Stimulated activated naive CD8-positive, alpha-beta T cell treated with anti-CD3 and anti-CD28 coated beads, Interleukin-15, Interleukin-2, amounts not matched to agents 100 U/mL and 50 U/mL, for 24 hours (primary cell): Measurements from ENCODE around the gene EPN2.
"Not testable (repeated sequence)": the region's sequence is repeated elsewhere in the genome, so short reads cannot be mapped to it uniquely, and the experiment has no call there.

Source experiments
- ATAC-seq: fragments of 150-1000 bp; cut with Tn5 transposase; one replicate; pipeline ENCODE4 v1.10.0; 2021
- DNase-seq: peaks from one replicate; pipeline ENCODE4 v3.0.0; 2021

EPN2 gene

GRCh38 chr17:19237139-19237388 is at the start of gene EPN2:
Gene EPN2 (plus strand): TSS chr17:19237366. CDS start chr17:19283120, 45,754 bp downstream.
- peak; percentile 71 for DNase-seq
- not testable (repeated sequence) for ATAC-seq

GRCh38 chr17:19187883-19188869 is 49.0 kb upstream of the EPN2 start:
- not testable (repeated sequence) for DNase-seq
- ATAC-seq: peak; percentile 33

- DNase-seq: not testable (repeated sequence)
- peak; percentile 70 for ATAC-seq
Observed at GRCh38 chr17:19188870-19189708, 48.1 kb upstream of the EPN2 start.

- not testable (repeated sequence) for DNase-seq, ATAC-seq
Observed at GRCh38 chr17:19189781-19190405, 47.3 kb upstream of the EPN2 start.

- DNase-seq: not testable (repeated sequence)
- ATAC-seq: peak; percentile 97
Observed at GRCh38 chr17:19196382-19197204, 40.6 kb upstream of the EPN2 start.

GRCh38 chr17:19202448-19202847 is 34.7 kb upstream of the EPN2 start:
- DNase-seq: not testable (repeated sequence)
- peak; percentile 96 for ATAC-seq

- ATAC-seq: not testable (repeated sequence)
Observed at GRCh38 chr17:19203429-19203828, 33.7 kb upstream of the EPN2 start.

GRCh38 chr17:19215074-19215860 is 21.9 kb upstream of the EPN2 start:
- ATAC-seq: peak; percentile 11
- DNase-seq: not testable (repeated sequence)

More at GRCh38 chr17:19203429-19203828, 33.7 kb upstream of the EPN2 start:
- DNase-seq: not testable (repeated sequence)

- DNase-seq: not testable (repeated sequence)
- ATAC-seq: peak; percentile 45
Observed at GRCh38 chr17:19216148-19216926, 20.8 kb upstream of the EPN2 start.

GRCh38 chr17:19218914-19219313 is 18.3 kb upstream of the EPN2 start:
- not testable (repeated sequence) for ATAC-seq, DNase-seq

- not testable (repeated sequence) for ATAC-seq, DNase-seq
Observed at GRCh38 chr17:19219384-19219783, 17.8 kb upstream of the EPN2 start.

- ATAC-seq, DNase-seq: not testable (repeated sequence)
Observed at GRCh38 chr17:19220195-19220594, 17.0 kb upstream of the EPN2 start.

- DNase-seq, ATAC-seq: not testable (repeated sequence)
Observed at GRCh38 chr17:19226610-19227588, 10.3 kb upstream of the EPN2 start.

GRCh38 chr17:19234676-19235075 is 2.5 kb upstream of the EPN2 start:
- ATAC-seq, DNase-seq: not testable (repeated sequence)

- ATAC-seq: peak; percentile 97
Observed at GRCh38 chr17:19236351-19237138, 621 bp upstream of the EPN2 start.

GRCh38 chr17:19237389-19238166 is 412 bp downstream of the EPN2 start:
- DNase-seq (peak; percentile 48), ATAC-seq (peak; percentile 51)

More at GRCh38 chr17:19236351-19237138, 621 bp upstream of the EPN2 start:
- not testable (repeated sequence) for DNase-seq

- ATAC-seq (no peak), DNase-seq (peak; percentile 16)
Observed at GRCh38 chr17:19238167-19238505, 970 bp downstream of the EPN2 start.
